NCI-H2029 (cell line): ENCODE results near the gene CCL7.
"Not testable (repeated sequence)": the region's sequence is repeated elsewhere in the genome, so short reads cannot be mapped to it uniquely, and the experiment has no call there.

Experiments
- DNase-seq: peaks from one replicate; lab custom pipeline; 2025; lab: John Stamatoyannopoulos, UW

CCL7 gene

GRCh38 chr17:34269969-34270368 is at the start of gene CCL7:
Gene CCL7, plus strand, starts transcription at chr17:34270221. Its CDS starts 70 bp downstream, at chr17:34270291.
- DNase-seq, result no peak

- DNase-seq, result no peak
Observed at GRCh38 chr17:34220752-34221395, 49.1 kb upstream of the CCL7 start.

DNA sequence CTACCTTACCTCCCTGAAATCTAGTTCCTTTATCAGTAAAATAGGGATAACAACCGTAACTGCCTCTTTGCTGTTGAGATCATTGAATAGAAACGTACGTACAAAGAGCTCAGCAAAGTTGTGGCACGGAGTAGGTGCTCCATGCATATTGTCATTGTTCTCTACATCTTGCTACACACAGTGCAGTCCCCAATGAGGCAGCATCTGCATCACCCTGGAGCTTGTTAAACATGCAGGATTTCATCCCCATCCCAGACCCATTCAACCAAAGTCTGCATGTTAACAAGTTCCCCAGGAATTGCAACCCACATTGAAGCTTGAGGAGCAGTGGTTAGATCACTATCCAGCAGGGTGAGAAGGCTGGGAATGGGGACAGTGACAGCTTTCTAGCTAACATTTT is 48.6 kb upstream of the CCL7 start:
- no peak for DNase-seq

- no peak for DNase-seq
Observed at GRCh38 chr17:34222722-34223497, 47.1 kb upstream of the CCL7 start.

DNA sequence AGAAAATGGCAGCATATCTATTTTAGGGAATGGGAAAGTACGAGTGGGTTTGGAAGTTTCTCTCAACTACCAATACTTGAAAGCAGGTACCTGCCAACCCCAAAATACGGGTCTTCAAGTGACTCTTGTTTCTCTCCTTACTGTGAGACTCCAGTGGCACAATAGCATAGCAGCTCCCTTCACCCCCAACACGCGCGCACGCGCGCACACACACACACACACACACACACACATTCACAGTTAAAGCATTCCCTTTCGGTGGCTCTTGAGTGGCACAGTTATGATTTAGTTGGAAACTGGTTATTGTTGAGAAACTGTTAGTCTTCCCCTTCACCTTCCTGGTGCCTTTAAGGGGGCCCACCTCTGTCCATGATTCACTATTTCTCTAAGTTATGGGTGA is 45.0 kb upstream of the CCL7 start:
- DNase-seq, result no peak

GRCh38 chr17:34226011-34226743 is 43.8 kb upstream of the CCL7 start:
- DNase-seq, result no peak

DNA sequence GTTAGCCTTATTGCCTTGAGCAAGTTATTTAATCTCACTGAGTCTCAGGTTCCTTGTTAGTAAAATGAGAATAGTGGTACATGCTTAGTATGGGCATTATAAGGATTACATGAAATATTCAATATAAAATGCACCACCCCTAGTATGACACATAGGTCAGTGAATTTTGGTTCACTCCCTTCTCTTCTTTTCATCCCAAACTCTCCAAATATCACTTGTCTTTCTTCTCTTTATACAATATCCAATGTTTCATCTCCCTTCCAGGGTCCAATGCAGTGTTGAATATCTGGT is 43.3 kb upstream of the CCL7 start:
- no peak for DNase-seq

GRCh38 chr17:34227293-34227692 is 42.7 kb upstream of the CCL7 start:
- DNase-seq, result not testable (repeated sequence)

DNA sequence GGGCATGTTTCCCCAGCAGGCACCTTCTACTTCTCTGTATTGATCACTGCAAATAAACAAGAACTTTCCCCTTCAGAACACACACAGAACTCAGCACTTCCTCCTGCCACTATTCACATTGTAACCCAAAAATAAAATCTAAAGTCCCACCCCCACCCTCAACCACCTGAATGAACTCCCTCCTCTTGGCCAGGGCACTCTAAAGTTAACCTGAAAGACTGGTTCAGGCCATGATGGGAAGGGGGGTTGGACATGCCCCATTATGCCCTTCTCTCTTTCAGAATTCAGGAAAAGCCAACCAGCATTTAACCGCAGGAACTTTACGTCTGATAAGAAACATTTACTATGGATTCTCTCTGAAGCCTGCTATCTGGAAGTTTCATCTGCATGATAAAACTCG is 42.3 kb upstream of the CCL7 start:
- DNase-seq, result no peak

DNA sequence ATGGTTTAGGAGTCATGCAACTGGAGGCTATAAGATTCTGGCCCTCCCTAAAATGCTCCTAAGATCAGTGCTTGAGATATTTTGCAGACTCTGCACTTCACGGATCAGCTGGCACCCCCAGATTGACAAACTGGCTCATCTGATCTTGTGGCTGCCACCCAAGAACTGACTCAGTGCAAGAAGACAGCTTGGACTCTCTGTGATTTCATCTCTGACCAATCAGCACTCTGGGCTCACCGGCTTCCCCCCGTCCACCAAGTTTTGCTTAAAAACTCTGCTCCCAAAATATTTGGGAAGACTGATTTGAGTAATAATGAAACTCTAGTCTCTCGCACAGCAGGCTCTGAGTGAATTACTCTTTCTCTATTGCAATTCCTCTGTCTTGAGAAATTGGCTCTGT is 41.2 kb upstream of the CCL7 start:
- no peak for DNase-seq

GRCh38 chr17:34230342-34230741 is 39.7 kb upstream of the CCL7 start:
- no peak for DNase-seq

- no peak for DNase-seq
Observed at GRCh38 chr17:34234616-34235015, 35.4 kb upstream of the CCL7 start.

- no peak for DNase-seq
Observed at GRCh38 chr17:34235389-34236028, 34.5 kb upstream of the CCL7 start.

GRCh38 chr17:34236281-34236892 is 33.6 kb upstream of the CCL7 start:
- no peak for DNase-seq

DNA sequence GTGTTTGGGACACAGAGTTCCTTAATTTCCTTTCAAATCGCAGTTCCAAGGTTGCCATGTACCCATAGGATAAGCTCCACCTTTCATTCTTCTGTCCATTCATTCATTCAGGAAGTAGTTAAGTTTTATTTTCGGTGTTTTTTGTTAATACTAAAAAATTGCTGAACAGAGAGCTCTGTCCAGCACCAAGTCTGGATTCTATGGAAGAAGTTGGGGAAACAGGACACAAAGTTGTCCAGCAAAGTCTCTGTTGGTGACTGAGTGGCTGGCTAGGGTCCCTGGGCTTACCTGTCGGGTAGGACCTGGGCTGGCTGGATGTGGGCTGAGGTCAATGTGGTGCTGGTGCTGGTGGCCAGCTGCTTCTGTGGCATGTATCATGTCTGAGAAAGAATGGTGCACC is 32.6 kb upstream of the CCL7 start:
- no peak for DNase-seq

GRCh38 chr17:34241062-34241461 is 29.0 kb upstream of the CCL7 start:
- DNase-seq, result no peak

DNA sequence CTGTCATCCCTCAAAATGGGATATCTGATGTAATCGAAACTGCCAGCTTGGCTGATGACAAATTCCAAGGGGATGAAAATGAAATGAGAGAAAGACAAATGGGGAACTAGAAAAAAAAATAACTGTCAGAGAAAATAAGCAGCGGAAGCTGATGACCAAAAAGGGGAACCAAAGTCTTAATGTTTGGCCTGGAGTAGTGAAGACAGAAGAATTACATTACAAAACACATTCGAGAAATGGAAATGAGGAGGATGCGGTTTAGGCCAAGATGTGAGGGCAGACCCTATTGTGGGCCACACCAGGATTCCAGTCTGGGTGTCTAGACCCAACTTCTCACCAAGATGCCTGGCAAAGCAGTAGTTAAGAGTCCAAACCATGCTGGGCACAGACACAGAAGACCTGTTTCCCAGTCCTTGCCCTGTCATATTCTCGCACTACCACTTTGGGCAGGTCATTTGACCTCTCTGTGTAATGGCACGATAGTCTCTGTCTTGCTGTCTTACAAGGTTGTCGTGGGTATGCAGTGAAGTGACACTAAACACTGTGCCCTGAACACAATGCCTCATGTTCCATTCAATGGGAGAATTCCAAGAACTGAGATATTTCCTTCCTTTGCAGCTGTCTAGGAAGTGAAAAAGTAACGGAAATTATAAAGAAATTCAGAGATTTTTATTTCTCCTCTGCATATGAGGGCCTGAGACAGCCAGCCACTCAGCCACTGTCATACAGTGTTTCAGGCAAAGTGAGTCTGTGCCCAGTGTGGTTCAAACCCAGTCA is 27.2 kb upstream of the CCL7 start:
- DNase-seq, result no peak

- no peak for DNase-seq
Observed at GRCh38 chr17:34243364-34244320, 26.4 kb upstream of the CCL7 start.

DNA sequence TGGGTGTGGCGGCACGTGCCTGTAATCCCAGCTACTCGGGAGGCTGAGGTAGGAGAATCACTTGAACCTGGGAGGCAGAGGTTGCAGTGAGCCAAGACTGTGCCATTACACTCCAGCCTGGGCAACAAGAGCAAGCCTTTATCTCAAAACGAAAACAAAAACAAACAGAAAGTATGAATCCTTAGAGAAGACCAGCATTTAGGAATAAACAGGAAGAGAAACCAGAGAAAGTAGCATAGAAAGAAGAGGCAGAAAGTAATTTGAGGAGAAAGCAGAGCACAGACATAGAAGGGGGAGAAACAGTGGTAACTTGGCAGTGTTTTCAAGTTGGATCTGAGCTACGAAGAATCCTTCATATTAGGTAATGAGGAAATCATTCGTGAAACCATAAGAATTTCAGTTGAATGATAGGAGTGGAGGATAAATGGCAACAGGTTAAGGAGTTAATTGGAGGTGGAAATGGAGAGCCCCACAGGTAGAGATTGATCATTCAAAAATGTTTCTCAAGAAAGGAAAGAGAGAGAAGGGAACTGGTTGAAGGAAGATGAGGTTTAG is 24.6 kb upstream of the CCL7 start:
- no peak for DNase-seq

GRCh38 chr17:34246446-34246845 is 23.6 kb upstream of the CCL7 start:
- DNase-seq, result no peak
